Activated CD8-positive, alpha-beta memory T cell treated with anti-CD3 and anti-CD28 coated beads, Interleukin-2, amount 50 U/mL, for 48 hours (primary cell): ENCODE results near the gene PRR20G.

Experiments used
- DNase-seq: peaks from one replicate; pipeline ENCODE4 v3.0.0-alpha.2; 2020

Gene PRR20G

DNA sequence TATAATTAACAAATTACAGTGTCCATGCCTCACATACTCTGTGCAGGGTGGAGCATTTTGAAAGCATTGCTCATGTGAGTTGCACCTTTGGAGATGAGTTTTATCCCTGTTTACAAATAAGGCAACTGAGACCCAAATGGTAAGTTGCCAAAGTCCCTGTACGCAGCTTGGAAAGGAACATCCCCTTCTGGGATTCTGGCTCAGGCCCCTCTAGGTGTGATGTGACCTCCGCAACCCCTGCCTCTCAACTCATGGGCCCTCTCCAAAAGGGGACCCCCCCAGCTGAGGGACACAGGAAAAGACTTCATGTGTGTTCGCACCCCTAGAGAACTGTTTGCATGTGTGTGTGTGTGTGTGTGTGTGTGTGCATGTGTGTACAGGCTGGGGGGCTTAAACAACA is 25.3 kb downstream of the PRR20G start:
- no peak for DNase-seq

- no peak for DNase-seq
Observed at GRCh38 chr3:127261925-127262324, 25.9 kb downstream of the PRR20G start.

GRCh38 chr3:127260826-127261555 is 26.9 kb downstream of the PRR20G start:
- DNase-seq: no peak

GRCh38 chr3:127260416-127260815 is 27.4 kb downstream of the PRR20G start:
- DNase-seq: no peak

- DNase-seq: no peak
Observed at GRCh38 chr3:127259882-127260281, 28.0 kb downstream of the PRR20G start.

- no peak for DNase-seq
Observed at GRCh38 chr3:127258733-127259132, 29.1 kb downstream of the PRR20G start.

DNA sequence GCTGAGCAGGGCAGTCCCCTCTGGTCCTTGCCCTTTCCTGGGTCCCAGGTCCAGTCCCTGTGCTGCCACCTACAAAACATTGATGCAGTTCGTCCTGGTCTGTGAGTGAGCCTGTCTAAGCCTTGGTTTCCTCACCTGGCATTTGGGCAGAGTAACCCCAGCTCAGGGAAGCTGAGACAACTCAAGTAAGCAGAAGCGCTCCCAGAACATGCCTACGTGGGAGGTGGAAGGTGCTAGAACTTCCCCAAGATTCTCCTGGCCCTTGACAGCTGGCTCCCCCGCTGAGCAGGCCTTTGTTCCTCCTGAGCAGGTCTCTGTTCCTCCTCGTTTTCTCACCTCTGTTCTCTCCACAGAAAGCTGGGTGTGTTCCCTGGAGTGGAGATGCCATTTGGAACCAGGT is 30.5 kb downstream of the PRR20G start:
- DNase-seq: no peak

- DNase-seq: no peak
Observed at GRCh38 chr3:127256733-127257271, 31.0 kb downstream of the PRR20G start.

DNA sequence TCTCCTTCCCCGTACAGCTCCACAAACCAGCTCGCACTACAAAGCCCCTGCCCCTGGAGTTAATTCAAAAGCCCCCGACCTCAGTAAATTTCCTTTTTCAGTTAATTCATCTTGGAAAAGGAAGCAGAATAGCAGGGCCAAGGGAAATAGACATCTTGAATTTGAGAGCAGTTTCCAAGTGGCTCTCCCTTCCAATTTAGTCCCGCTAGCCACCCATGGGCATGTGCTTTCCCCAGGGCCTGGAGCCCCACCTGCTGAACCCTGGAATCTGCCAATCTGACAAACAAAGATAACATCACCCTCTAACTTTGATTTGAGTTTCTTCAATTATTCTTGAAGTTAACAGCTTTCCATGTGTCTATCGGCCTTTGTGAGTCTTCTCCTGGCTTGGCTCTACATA is 31.7 kb downstream of the PRR20G start:
- no peak for DNase-seq

DNA sequence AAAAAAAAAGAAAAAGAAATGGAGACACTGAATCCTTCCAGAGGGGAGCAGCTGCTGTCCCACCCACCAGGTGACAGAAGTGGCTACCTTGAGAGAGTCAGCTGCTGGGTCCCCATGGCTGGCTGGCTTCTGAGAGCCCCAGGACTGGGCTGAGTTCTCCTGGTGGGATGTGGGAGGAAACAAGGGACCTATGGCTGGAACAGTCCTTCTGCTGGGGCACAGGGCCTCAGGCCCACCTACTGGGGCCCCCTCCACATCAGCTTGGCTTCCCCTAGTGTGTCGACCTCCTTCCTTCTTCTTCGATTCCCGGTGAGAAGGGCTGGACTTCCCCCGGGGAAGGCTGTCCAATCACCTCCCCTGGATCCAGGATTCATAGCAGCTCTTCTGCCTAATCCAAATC is 32.3 kb downstream of the PRR20G start:
- no peak for DNase-seq

- DNase-seq: no peak
Observed at GRCh38 chr3:127254730-127255129, 33.1 kb downstream of the PRR20G start.

DNA sequence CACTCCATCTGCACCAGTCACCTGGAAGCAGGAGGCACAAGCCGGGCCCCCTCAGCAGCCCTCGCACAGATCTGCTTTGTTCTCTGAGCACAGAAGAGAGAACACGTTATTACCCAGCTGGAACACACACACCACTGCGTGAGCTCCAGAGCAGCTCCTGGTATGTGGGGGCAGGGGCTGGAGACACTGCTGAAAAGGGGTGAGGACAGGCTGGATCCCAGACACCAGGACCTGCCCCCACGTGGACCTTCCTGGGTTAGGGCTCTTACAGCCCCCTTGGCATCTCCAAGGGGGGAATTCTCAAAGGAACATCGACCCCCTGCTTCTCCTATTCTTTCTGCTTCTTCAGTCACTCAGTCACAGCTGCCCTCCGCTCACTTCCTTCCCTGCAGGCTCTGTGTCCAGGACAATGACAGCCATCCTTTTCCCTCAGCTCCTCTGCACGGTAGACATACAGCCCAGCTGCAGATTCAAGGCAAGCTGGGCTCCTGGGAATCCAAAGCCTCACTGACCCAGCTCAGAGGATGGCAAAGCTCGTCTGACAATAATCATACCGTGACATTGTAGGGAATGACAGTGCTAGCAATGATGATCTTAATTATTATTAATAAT is 33.7 kb downstream of the PRR20G start:
- DNase-seq: no peak

DNA sequence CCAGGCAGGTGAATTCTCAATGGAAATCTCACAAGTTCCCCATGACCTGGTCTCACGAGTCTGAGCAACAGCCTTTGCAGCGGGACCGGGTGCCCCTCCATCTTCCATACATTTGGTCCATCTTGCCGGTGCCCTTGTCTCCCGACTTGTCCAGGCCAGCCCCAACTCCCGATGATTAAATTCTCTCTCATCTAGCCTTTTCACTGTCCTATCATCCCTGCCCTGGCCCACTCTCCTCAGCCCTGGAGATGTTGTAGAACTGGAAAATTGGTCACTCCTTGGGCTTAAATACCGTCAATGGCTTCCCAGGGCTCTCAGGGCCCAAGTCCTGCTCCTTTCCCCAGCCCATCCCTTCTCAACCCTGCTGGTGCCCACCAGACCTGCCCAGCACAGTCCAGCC is 34.4 kb downstream of the PRR20G start:
- DNase-seq: no peak

- DNase-seq: no peak
Observed at GRCh38 chr3:127252446-127252845, 35.4 kb downstream of the PRR20G start.

- no peak for DNase-seq
Observed at GRCh38 chr3:127250032-127250431, 37.8 kb downstream of the PRR20G start.

- no peak for DNase-seq
Observed at GRCh38 chr3:127247292-127247691, 40.6 kb downstream of the PRR20G start.

- no peak for DNase-seq
Observed at GRCh38 chr3:127238602-127239001, 49.2 kb downstream of the PRR20G start.

GRCh38 chr3:127237835-127238234 is 50.0 kb downstream of the PRR20G start:
- no peak for DNase-seq

DNA sequence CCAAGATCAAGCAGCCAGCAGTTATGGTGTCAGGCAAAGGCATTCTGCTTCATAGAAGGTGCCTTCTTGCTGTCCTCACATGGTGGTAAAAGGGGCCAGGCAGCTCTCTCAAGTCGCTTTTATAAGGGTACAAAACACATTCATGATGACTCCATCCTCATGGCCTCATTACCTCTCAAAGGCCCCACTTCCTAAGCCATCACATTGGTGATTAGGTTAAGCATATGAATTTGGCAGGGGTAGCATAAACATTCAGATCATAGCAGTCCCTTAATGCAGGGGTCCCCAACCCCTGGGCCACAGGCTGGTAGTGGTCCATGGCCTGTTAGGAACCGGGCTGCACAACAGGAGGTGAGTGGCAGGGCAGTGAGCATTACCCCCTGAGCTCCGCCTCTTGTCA is 52.1 kb downstream of the PRR20G start:
- no peak for DNase-seq

GRCh38 chr3:127234778-127235177 is 53.1 kb downstream of the PRR20G start:
- no peak for DNase-seq
